Neuron (in vitro differentiated cells): ENCODE measurements around the gene CSRP3.

Source experiments
- H2AFZ ChIP-seq: one replicate; pipeline ENCODE4 v1.6.1; 2013; ENCODE audit warnings: low read depth, mild to moderate bottlenecking, inconsistent platforms, low read length, moderate library complexity
- H3K27me3 ChIP-seq: one replicate; pipeline ENCODE4 v1.6.1; 2013; ENCODE audit warnings: low read length; ENCODE audit not compliant: insufficient read depth
- H3K36me3 ChIP-seq: one replicate; pipeline ENCODE4 v1.6.1; 2013; ENCODE audit warnings: low read length; ENCODE audit not compliant: insufficient read depth
- H3K4me1 ChIP-seq: one replicate; pipeline ENCODE4 v1.6.1; 2013; ENCODE audit warnings: low read length; ENCODE audit not compliant: insufficient read depth
- H3K4me3 ChIP-seq: 2 replicates; pipeline ENCODE4 v1.5.1; 2013; ENCODE audit warnings: mild to moderate bottlenecking, low read length, moderate library complexity
- H3K9me3 ChIP-seq: one replicate; pipeline ENCODE4 v1.6.1; 2013; ENCODE audit warnings: low read length

CSRP3 gene

GRCh38 chr11:19237813-19238212 is 36.0 kb upstream of the CSRP3 start:
- Histone ChIP-seq H3K4me1 (peaks cover 12% of the 10 kb centered on the region), H3K27me3 (peaks cover 12% of the 10 kb centered on the region), H3K36me3 (peaks cover 29% of the 10 kb centered on the region)

DNA sequence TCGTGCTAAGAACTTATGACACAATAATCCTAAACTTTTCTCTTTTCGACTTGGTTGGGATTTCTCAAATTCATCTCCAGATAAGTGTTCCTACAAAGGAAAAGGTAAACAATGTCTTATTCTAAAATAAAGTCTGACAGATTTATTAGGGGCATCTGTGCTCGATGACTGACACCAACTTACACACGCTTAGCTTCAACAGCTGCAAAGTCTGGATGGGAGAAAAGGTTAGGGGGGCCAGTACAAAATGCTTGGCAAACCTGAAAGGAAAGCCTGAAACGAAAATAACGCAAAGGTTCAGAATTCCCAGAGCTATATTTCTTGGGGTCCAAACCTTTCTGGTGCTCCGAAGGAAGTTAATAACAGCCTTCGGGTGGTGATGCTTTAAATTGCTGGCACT is 35.6 kb upstream of the CSRP3 start:
- Histone ChIP-seq H2AFZ (no peak overlapping the region), H3K4me1 (peaks cover 12% of the 10 kb centered on the region), H3K9me3 (no peaks in the 10 kb centered on the region), H3K4me3 (no peak overlapping the region), H3K36me3 (peaks cover 31% of the 10 kb centered on the region), H3K27me3 (peaks cover 7% of the 10 kb centered on the region)

More at GRCh38 chr11:19237813-19238212, 36.0 kb upstream of the CSRP3 start:
- H2AFZ ChIP-seq, result no peak overlapping the region
- H3K4me3 ChIP-seq, result no peak overlapping the region
- no peaks in the 10 kb centered on the region for H3K9me3 ChIP-seq

- H3K4me1 ChIP-seq, result no peaks in the 10 kb centered on the region
- no peaks in the 10 kb centered on the region for H3K27me3 ChIP-seq
- no peak overlapping the region for H2AFZ ChIP-seq
- peaks cover 57% of the 10 kb centered on the region for H3K36me3 ChIP-seq
- H3K9me3 ChIP-seq, result no peaks in the 10 kb centered on the region
- no peak overlapping the region for H3K4me3 ChIP-seq
Measured at GRCh38 chr11:19234231-19234817, 32.5 kb upstream of the CSRP3 start.

DNA sequence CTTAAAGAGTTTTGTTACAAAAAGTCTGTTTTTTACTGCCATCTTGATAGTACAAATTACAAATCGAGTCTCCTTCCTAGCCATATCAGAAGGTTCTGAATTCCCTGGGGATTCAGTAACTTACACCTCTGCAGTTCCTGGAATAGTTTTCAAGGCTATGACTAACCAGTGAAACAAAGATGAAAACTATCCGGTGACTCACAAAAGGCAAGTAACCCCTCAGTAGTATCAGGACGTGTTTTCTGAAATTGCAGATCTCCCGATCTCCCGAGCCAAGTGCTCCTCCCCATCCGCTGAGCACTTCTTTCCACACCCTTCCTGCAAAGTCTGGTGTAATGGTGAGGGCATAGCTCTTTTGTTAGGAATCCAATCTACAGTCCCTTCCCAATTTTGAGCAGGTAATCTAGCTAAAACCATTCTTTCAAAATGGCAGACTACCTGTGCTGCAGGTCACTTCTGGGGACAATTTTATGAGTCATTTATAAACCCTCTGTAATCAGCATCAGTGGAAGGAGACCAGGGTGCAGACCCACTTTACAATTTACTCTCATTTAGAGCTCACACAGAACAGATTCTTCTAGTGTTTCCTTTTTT is 31.2 kb upstream of the CSRP3 start:
- H3K4me3 ChIP-seq, result no peak overlapping the region
- no peaks in the 10 kb centered on the region for H3K27me3 ChIP-seq
- H3K9me3 ChIP-seq, result no peaks in the 10 kb centered on the region
- peaks cover 64% of the 10 kb centered on the region for H3K36me3 ChIP-seq
- no peaks in the 10 kb centered on the region for H3K4me1 ChIP-seq
- H2AFZ ChIP-seq, result no peak overlapping the region

DNA sequence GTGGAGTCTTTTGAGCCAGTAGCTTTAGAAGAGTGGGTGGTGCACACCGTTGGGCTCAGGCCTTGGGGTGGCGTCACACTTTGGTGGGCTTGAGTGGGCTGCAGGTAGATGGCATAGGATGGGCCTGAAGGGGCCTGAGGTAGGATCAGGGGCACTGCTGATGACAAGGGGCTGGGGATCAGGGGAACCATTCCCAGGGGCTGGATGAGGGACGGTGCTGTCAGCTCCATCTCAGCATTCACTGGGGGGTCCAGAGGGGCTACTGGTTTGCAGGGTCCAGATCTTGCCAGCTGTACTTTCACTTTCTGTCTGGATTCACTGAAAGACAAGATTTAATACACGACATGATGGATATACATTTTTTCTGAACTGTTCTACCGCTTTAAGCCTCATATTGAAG is 27.9 kb upstream of the CSRP3 start:
- H2AFZ ChIP-seq, result no peak overlapping the region
- peaks cover 48% of the 10 kb centered on the region for H3K36me3 ChIP-seq

GRCh38 chr11:19228968-19229367 is 27.2 kb upstream of the CSRP3 start:
- Histone ChIP-seq H3K27me3 (no peaks in the 10 kb centered on the region), H3K4me3 (no peak overlapping the region)

More for the DNA sequence above, 27.9 kb upstream of the CSRP3 start:
- H3K27me3 ChIP-seq, result no peaks in the 10 kb centered on the region
- no peaks in the 10 kb centered on the region for H3K9me3 ChIP-seq
- no peak overlapping the region for H3K4me3 ChIP-seq
- H3K4me1 ChIP-seq, result no peaks in the 10 kb centered on the region

GRCh38 chr11:19226378-19227195 is 24.8 kb upstream of the CSRP3 start:
- no peaks in the 10 kb centered on the region for H3K27me3 ChIP-seq
- H3K36me3 ChIP-seq, result peaks cover 39% of the 10 kb centered on the region

More at GRCh38 chr11:19228968-19229367, 27.2 kb upstream of the CSRP3 start:
- H3K4me1 ChIP-seq, result no peaks in the 10 kb centered on the region
- peaks cover 45% of the 10 kb centered on the region for H3K36me3 ChIP-seq
- H2AFZ ChIP-seq, result no peak overlapping the region
- no peaks in the 10 kb centered on the region for H3K9me3 ChIP-seq

DNA sequence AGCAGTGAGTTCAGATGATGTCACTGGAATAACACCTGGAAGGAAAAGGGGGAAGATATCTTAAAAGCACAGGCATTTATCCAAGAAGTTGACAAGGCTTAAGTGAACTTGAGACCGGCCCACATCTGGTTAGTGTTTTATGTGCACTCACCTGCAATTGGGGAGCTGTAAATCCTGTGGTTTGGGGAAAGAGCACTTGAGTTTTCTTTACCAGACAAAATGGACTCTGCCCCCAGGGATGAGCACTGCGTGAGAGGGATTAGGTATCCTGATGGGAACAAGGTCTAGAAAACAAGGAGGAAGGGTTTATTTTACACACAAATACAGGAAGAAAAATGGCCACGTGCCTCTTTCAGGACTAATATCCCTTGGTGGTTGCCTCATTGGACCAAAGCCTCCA is 23.8 kb upstream of the CSRP3 start:
- Histone ChIP-seq H3K27me3 (no peaks in the 10 kb centered on the region), H3K4me1 (no peaks in the 10 kb centered on the region), H3K9me3 (peaks cover 5% of the 10 kb centered on the region), H3K4me3 (no peak overlapping the region), H2AFZ (no peak overlapping the region), H3K36me3 (peaks cover 29% of the 10 kb centered on the region)

More at GRCh38 chr11:19226378-19227195, 24.8 kb upstream of the CSRP3 start:
- Histone ChIP-seq H3K4me3 (no peak overlapping the region), H3K9me3 (peaks cover 5% of the 10 kb centered on the region), H3K4me1 (no peaks in the 10 kb centered on the region), H2AFZ (no peak overlapping the region)

DNA sequence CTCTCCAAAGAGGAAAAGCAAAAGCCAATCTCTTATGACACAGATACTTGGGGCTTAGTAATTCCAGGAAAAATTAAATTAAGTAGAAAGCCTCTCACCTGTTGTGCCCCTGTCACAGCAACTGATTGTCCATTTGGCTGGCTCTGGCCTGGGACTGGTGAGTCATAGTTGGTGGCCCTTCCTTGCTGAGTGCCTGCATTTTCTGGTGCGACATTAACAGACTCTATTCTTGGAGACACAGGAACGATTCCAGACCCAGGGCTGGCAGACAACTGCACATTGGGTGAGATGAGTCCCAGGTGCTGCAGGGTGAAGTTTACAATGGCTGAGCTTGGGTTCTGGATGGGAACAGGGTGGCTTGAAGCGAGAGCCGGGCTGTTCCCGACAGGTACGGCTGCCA is 23.3 kb upstream of the CSRP3 start:
- H3K4me1 ChIP-seq, result no peaks in the 10 kb centered on the region
- H3K4me3 ChIP-seq, result no peak overlapping the region
- H3K36me3 ChIP-seq, result peaks cover 26% of the 10 kb centered on the region
- H2AFZ ChIP-seq, result no peak overlapping the region
- no peaks in the 10 kb centered on the region for H3K27me3 ChIP-seq
- H3K9me3 ChIP-seq, result peaks cover 5% of the 10 kb centered on the region

- Histone ChIP-seq H3K9me3 (peaks cover 5% of the 10 kb centered on the region), H3K4me1 (no peaks in the 10 kb centered on the region), H3K36me3 (peaks cover 11% of the 10 kb centered on the region), H3K27me3 (no peaks in the 10 kb centered on the region), H2AFZ (no peak overlapping the region), H3K4me3 (no peak overlapping the region)
Measured at GRCh38 chr11:19220903-19221724, 19.3 kb upstream of the CSRP3 start.

GRCh38 chr11:19218786-19219460 is 17.1 kb upstream of the CSRP3 start:
- Histone ChIP-seq H2AFZ (no peak overlapping the region), H3K36me3 (peaks cover 3% of the 10 kb centered on the region), H3K27me3 (peaks cover 4% of the 10 kb centered on the region), H3K4me1 (no peaks in the 10 kb centered on the region), H3K4me3 (no peak overlapping the region), H3K9me3 (peaks cover 5% of the 10 kb centered on the region)

DNA sequence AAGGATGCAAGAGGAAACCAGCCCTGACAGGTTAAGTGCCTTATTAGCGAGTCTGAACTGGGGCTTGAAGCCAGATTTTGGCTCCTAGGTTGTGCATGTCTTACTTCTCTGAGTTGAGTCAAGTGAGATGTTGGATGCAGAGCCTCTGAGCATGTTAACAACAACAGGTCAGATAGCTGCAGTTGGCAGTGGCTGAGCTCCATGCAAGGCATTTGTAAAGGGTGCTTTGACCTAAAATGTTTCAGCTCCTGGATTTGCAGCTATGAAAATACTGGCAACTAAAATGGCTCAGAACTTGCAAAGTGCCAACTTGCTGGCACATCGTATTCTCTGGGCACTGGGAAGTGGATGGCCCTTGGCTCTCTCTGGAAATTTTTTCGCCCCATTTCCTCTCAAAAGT is 16.4 kb upstream of the CSRP3 start:
- H3K36me3 ChIP-seq, result no peaks in the 10 kb centered on the region
- no peaks in the 10 kb centered on the region for H3K4me1 ChIP-seq
- peaks cover 5% of the 10 kb centered on the region for H3K9me3 ChIP-seq
- H3K27me3 ChIP-seq, result peaks cover 9% of the 10 kb centered on the region
- H3K4me3 ChIP-seq, result no peak overlapping the region
- H2AFZ ChIP-seq, result no peak overlapping the region
